ENCODE data around the gene EPHA10. TPM values are rescaled to one million over a fixed set of nuclear protein-coding genes. Genes with fewer than 3 reads are reported as not detected.

Gene EPHA10
- total and polyA plus RNA-seq, 2 donors from 2014 or later = 0.88 TPM; not detected in 1

GRCh38 chr1:37765916-37766664 lies 1.2 kb upstream of the EPHA10 start:
- H3K36me3 ChIP-seq (ENCODE audit: control insufficient read depth in 2 of 3, insufficient read depth in 3 of 3, low read length in 3 of 3) = no peaks in the 10 kb centered on the region
- intact Hi-C loops (cut with DNase I) = no loop called here
- DNase-seq (peak in 1 of 5 donors; percentile 57), FAIRE-seq (no peak)
- H3K27ac ChIP-seq (ENCODE audit: low read depth in 2 of 2, low read length in 2 of 2) = no peak overlapping the region
- peaks cover 20% of the 10 kb centered on the region for H3K27me3 ChIP-seq (ENCODE audit: control insufficient read depth, insufficient read depth, low read length)
- H3K4me1 ChIP-seq (ENCODE audit: control insufficient read depth in 2 of 3, insufficient read depth in 2 of 3, low read depth in 1 of 3, low read length in 3 of 3) = no peaks in the 10 kb centered on the region
- no peak overlapping the region for H3K4me3 ChIP-seq (ENCODE audit: low read length in 3 of 3)
- no peak overlapping the region for H3K9ac ChIP-seq (ENCODE audit: low read length in 3 of 3)
- TF ChIP-seq, protein P1, sequence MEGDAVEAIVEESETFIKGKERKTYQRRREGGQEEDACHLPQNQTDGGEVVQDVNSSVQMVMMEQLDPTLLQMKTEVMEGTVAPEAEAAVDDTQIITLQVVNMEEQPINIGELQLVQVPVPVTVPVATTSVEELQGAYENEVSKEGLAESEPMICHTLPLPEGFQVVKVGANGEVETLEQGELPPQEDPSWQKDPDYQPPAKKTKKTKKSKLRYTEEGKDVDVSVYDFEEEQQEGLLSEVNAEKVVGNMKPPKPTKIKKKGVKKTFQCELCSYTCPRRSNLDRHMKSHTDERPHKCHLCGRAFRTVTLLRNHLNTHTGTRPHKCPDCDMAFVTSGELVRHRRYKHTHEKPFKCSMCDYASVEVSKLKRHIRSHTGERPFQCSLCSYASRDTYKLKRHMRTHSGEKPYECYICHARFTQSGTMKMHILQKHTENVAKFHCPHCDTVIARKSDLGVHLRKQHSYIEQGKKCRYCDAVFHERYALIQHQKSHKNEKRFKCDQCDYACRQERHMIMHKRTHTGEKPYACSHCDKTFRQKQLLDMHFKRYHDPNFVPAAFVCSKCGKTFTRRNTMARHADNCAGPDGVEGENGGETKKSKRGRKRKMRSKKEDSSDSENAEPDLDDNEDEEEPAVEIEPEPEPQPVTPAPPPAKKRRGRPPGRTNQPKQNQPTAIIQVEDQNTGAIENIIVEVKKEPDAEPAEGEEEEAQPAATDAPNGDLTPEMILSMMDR (IDR thresholded peaks at IDR 0.05; ENCODE audit: borderline replicate concordance, extremely low read depth, insufficient read depth) = no peak
- H3K9me3 ChIP-seq (ENCODE audit: control insufficient read depth in 2 of 3, insufficient read depth in 1 of 3, low read length in 3 of 3) = no peaks in the 10 kb centered on the region

GRCh38 chr1:37764414-37764825 lies 500 bp downstream of the EPHA10 start:
- no peaks in the 10 kb centered on the region for H3K4me1 ChIP-seq (ENCODE audit: control insufficient read depth in 2 of 3, insufficient read depth in 2 of 3, low read depth in 1 of 3, low read length in 3 of 3)
- TF ChIP-seq, protein P1 (IDR thresholded peaks at IDR 0.05; ENCODE audit: borderline replicate concordance, extremely low read depth, insufficient read depth) = no peak
- H3K27me3 ChIP-seq (ENCODE audit: control insufficient read depth, insufficient read depth, low read length) = peaks cover 20% of the 10 kb centered on the region
- H3K36me3 ChIP-seq (ENCODE audit: control insufficient read depth in 2 of 3, insufficient read depth in 3 of 3, low read length in 3 of 3) = no peaks in the 10 kb centered on the region
- H3K9ac ChIP-seq (ENCODE audit: low read length in 3 of 3) = no peak overlapping the region
- no peak overlapping the region for H3K27ac ChIP-seq (ENCODE audit: low read depth in 2 of 2, low read length in 2 of 2)
- intact Hi-C loops (cut with DNase I) = no loop called here
- H3K9me3 ChIP-seq (ENCODE audit: control insufficient read depth in 2 of 3, insufficient read depth in 1 of 3, low read length in 3 of 3) = no peaks in the 10 kb centered on the region
- H3K4me3 ChIP-seq (ENCODE audit: low read length in 3 of 3) = no peak overlapping the region
- FAIRE-seq = no peak
- peak; percentile 61 to 87 (median 85) for DNase-seq

- no peak for FAIRE-seq
- H3K4me3 ChIP-seq (ENCODE audit: low read length in 3 of 3) = no peak overlapping the region
- H3K9ac ChIP-seq (ENCODE audit: low read length in 3 of 3) = no peak overlapping the region
- no peak overlapping the region for H3K27ac ChIP-seq (ENCODE audit: low read depth in 2 of 2, low read length in 2 of 2)
- H3K36me3 ChIP-seq (ENCODE audit: control insufficient read depth in 2 of 3, insufficient read depth in 3 of 3, low read length in 3 of 3) = no peaks in the 10 kb centered on the region
- no peaks in the 10 kb centered on the region for H3K4me1 ChIP-seq (ENCODE audit: control insufficient read depth in 2 of 3, insufficient read depth in 2 of 3, low read depth in 1 of 3, low read length in 3 of 3)
- intact Hi-C loops (cut with DNase I) = no loop called here
- H3K9me3 ChIP-seq (ENCODE audit: control insufficient read depth in 2 of 3, insufficient read depth in 1 of 3, low read length in 3 of 3) = no peaks in the 10 kb centered on the region
- H3K27me3 ChIP-seq (ENCODE audit: control insufficient read depth, insufficient read depth, low read length) = peaks cover 20% of the 10 kb centered on the region
- no peak for DNase-seq
- TF ChIP-seq, protein P1 (IDR thresholded peaks at IDR 0.05; ENCODE audit: borderline replicate concordance, extremely low read depth, insufficient read depth) = no peak
Measured at GRCh38 chr1:37763791-37764413, 1.0 kb downstream of the EPHA10 start.
